Endothelial cell of umbilical vein (primary cell): Measurements from ENCODE around the gene CHST11. TPM values are rescaled to one million over a fixed set of nuclear protein-coding genes. Genes with fewer than 3 reads are reported as not detected.
A peak's percentile ranks its signal among the peaks of the same experiment; 100 is the strongest.

Source experiments
- BruUV-seq: library from RNA; stranded (reverse); fragments of 400-500 nt; replicated peaks from 2 replicates; lab custom pipeline; 2021; lab: Mats Ljungman, UMichigan
- CTCF ChIA-PET: fragments of 300-600, 350-600 bp; sonication (Branson Sonifier 250); formaldehyde crosslinking; loops from one replicate; lab custom pipeline; 2021; ENCODE audit warnings: antibody characterized with exemption, inconsistent platforms; lab: Charles Lee
- POLR2A ChIA-PET: fragments of 300-600, 350-600 bp; sonication (Branson Sonifier 250); formaldehyde crosslinking; loops from one replicate; lab custom pipeline; 2021; ENCODE audit warnings: antibody characterized with exemption, inconsistent platforms; lab: Charles Lee
- DNase-seq: peaks from one replicate; pipeline ENCODE4 v3.0.0-alpha.2; 2011; ENCODE audit warnings: low read depth, low spot score
- FAIRE-seq: peaks from 2 replicates; lab custom pipeline; 2011; peaks lifted over from hg19 to GRCh38; lab: Jason Lieb, UNC
- H2AFZ ChIP-seq: 2 replicates; pipeline ENCODE4 v1.6.0; 2012; ENCODE audit warnings: low read depth, low read length, control low read depth, inconsistent platforms
- H3K27ac ChIP-seq: 2 replicates; pipeline ENCODE4 v1.5.1; 2011; ENCODE audit warnings: low read depth, mild to moderate bottlenecking, control low read depth, low read length, moderate library complexity; ENCODE audit not compliant: insufficient read depth
- H3K27me3 ChIP-seq, 2 experiments: 2 replicates each; pipeline versions ENCODE4 v1.6.0 to v1.6.1; 2011; ENCODE audit warnings: low read length in 2 of 2, mixed read lengths in 1 of 2; ENCODE audit not compliant: control insufficient read depth in 2 of 2, insufficient read depth in 2 of 2
- H3K36me3 ChIP-seq, 2 experiments: 2 replicates in 1 of 2; 3 replicates in 1 of 2; pipeline ENCODE4 v1.5.1; 2011; ENCODE audit warnings: low read length in 2 of 2, mild to moderate bottlenecking in 1 of 2, moderate library complexity in 1 of 2; ENCODE audit not compliant: control insufficient read depth in 2 of 2, insufficient read depth in 2 of 2; ENCODE audit errors: extremely low read depth in 1 of 2
- H3K4me1 ChIP-seq: 3 replicates; pipeline ENCODE4 v1.5.1; 2011; ENCODE audit warnings: mild to moderate bottlenecking, low read length; ENCODE audit not compliant: control insufficient read depth, insufficient read depth; ENCODE audit errors: extremely low read depth
- H3K4me2 ChIP-seq: 2 replicates; pipeline ENCODE4 v1.6.1; 2011; ENCODE audit warnings: low read length, control low read depth, mixed read lengths; ENCODE audit not compliant: insufficient read depth
- H3K4me3 ChIP-seq, 3 experiments: fragments of 200-600 bp in 1 of 3; sonication (generic), shearing (Covaris generic) in 1 of 3; replicated peaks in 1 of 3; 2 replicates each; pipeline ENCODE4 v1.5.1; 2011 to 2016; ENCODE audit warnings: control low read depth in 3 of 3, low read length in 3 of 3, mild to moderate bottlenecking in 2 of 3, inconsistent platforms in 1 of 3, low read depth in 1 of 3, moderate library complexity in 1 of 3; ENCODE audit not compliant: insufficient read depth in 1 of 3
- H3K79me2 ChIP-seq: 2 replicates; pipeline ENCODE4 v1.6.0; 2012; ENCODE audit warnings: low read length, inconsistent platforms; ENCODE audit not compliant: control insufficient read depth, insufficient read depth
- H3K9ac ChIP-seq: replicated peaks from 2 replicates; pipeline ENCODE3; 2011; ENCODE audit warnings: low read length, control low read depth; ENCODE audit not compliant: insufficient read depth; ENCODE audit errors: extremely low read depth
- H3K9me1 ChIP-seq: replicated peaks from 3 replicates; pipeline ENCODE4 v1.6.0; 2011; ENCODE audit warnings: mild to moderate bottlenecking, low read length; ENCODE audit not compliant: control insufficient read depth, insufficient read depth; ENCODE audit errors: extremely low read depth
- H3K9me3 ChIP-seq: replicated peaks from 2 replicates; pipeline ENCODE4 v1.5.1; 2012; ENCODE audit warnings: low read length, inconsistent platforms; ENCODE audit not compliant: control insufficient read depth, insufficient read depth
- H4K20me1 ChIP-seq: replicated peaks from 2 replicates; pipeline ENCODE3; 2011; ENCODE audit warnings: mild to moderate bottlenecking, low read length; ENCODE audit not compliant: control insufficient read depth, insufficient read depth; ENCODE audit errors: extremely low read depth
- CTCF ChIP-seq, 2 donors: IDR thresholded peaks; 1 replicate in 1 of 2; 2 replicates in 1 of 2; pipeline ENCODE4 v1.5.1; 2011; ENCODE audit warnings: low read length in 2 of 2, mild to moderate bottlenecking in 2 of 2, moderate library complexity in 2 of 2, control low read depth in 1 of 2, inconsistent platforms in 1 of 2, low read depth in 1 of 2; ENCODE audit not compliant: insufficient read depth in 1 of 2; ENCODE audit errors: extremely low read depth in 1 of 2
- EZH2 ChIP-seq: IDR thresholded peaks from 2 replicates; pipeline ENCODE4 v1.6.1; 2012; ENCODE audit warnings: borderline replicate concordance, low read depth, mild to moderate bottlenecking, moderate library complexity, low read length, inconsistent platforms; ENCODE audit not compliant: severe bottlenecking
- FOS ChIP-seq: IDR thresholded peaks from 2 replicates; pipeline ENCODE4 v1.6.1; 2011; ENCODE audit warnings: mild to moderate bottlenecking, low read length, moderate library complexity, borderline replicate concordance; ENCODE audit not compliant: insufficient read depth
- GATA2 ChIP-seq: IDR thresholded peaks from 2 replicates; pipeline ENCODE4 v1.7.0; 2011; ENCODE audit warnings: low read depth, mild to moderate bottlenecking, moderate library complexity, mixed read lengths, low read length; ENCODE audit not compliant: insufficient read length, insufficient read depth
- JUN ChIP-seq: IDR thresholded peaks from 2 replicates; pipeline ENCODE4 v1.6.1; 2011; ENCODE audit warnings: borderline replicate concordance, low read depth; ENCODE audit not compliant: insufficient read length, insufficient read depth
- MAX ChIP-seq: IDR thresholded peaks from 2 replicates; pipeline ENCODE4 v1.6.1; 2011; ENCODE audit not compliant: insufficient read depth, insufficient read length
- MYC ChIP-seq: IDR thresholded peaks from one replicate; pipeline ENCODE4 v1.6.1; 2011; ENCODE audit warnings: mild to moderate bottlenecking, low read depth, low read length
- POLR2A ChIP-seq: IDR thresholded peaks from 2 replicates; pipeline ENCODE4 v1.6.1; 2012; ENCODE audit warnings: low read depth, mild to moderate bottlenecking, control low read depth, low read length
- POLR2AphosphoS5 ChIP-seq: IDR thresholded peaks from 2 replicates; pipeline ENCODE4 v1.6.1; 2012; ENCODE audit warnings: low read depth, mild to moderate bottlenecking, control low read depth, low read length, moderate library complexity; ENCODE audit not compliant: insufficient read depth
- dilution Hi-C: fragments of 300-500 bp; cut with MboI; formaldehyde crosslinking; loops from one replicate; pipeline ENCODE4 v1.15.0; 2019; ENCODE audit warnings: low sequenced_read_pairs; ENCODE audit not compliant: extremely low pct_ligation_motif_present
- intact Hi-C: fragments of 100-400 bp; cut with micrococcal nuclease; formaldehyde crosslinking; loops from one replicate; pipeline ENCODE4 v1.10.0; 2022
- polyA plus RNA-seq, 4 experiments: library from polyadenylated mRNA; depleted of rRNA in 3 of 4; stranded (reverse) in 3 of 4; unstranded in 1 of 4; fragments of >200 nt; gene quantifications; 2 replicates each; pipeline versions ENCODE4 v1.2.1 to v1.2.3, GENCODE V29; 2011 to 2012; ENCODE audit warnings: missing spikeins in 1 of 4
- total RNA-seq: library from RNA; stranded (reverse); gene quantifications from 2 replicates; pipeline ENCODE4 v1.2.3, GENCODE V29; 2021

CHST11 gene
- total and polyA plus RNA-seq, 2 donors (not counting 3 experiments of a cell fraction or from before 2014, with no cell fraction given): 19.7 to 20.9 TPM

GRCh38 chr12:104546575-104546974 is 89.8 kb downstream of the CHST11 start:
- peaks cover under 1% of the 10 kb centered on the region for H3K79me2 ChIP-seq
- POLR2A ChIA-PET: no interaction called here
- H3K4me1 ChIP-seq: peaks cover 3% of the 10 kb centered on the region
- no peak overlapping the region for H3K4me3 ChIP-seq
- no peaks in the 10 kb centered on the region for H3K27me3 ChIP-seq
- no peaks in the 10 kb centered on the region for H3K36me3 ChIP-seq
- no peak overlapping the region for H3K4me2 ChIP-seq
- H3K9ac ChIP-seq: no peak overlapping the region
- dilution Hi-C loops: no loop called here
- H3K9me1 ChIP-seq: no peaks in the 10 kb centered on the region
- no peak overlapping the region for H3K27ac ChIP-seq
- TF ChIP-seq POLR2A: no peak
- no peak for TF ChIP-seq GATA2
- no peak for TF ChIP-seq EZH2
- no peak for TF ChIP-seq CTCF (IDR thresholded peaks at IDR 0.05; ENCODE audit: extremely low read depth in 1 of 2, insufficient read depth in 1 of 2, low read depth in 1 of 2, low read length in 2 of 2)
- no peak for TF ChIP-seq MYC
- TF ChIP-seq FOS: no peak
- TF ChIP-seq MAX: no peak
- no peak for TF ChIP-seq POLR2AphosphoS5
- no peak for TF ChIP-seq JUN
- no peaks in the 10 kb centered on the region for H3K9me3 ChIP-seq
- peak; percentile 13 for DNase-seq
- H2AFZ ChIP-seq: no peak overlapping the region
- no TSS peak for BruUV-seq
- CTCF ChIA-PET: no interaction called here
- FAIRE-seq: peak; percentile 42
- H4K20me1 ChIP-seq: peaks cover 2% of the 10 kb centered on the region
- intact Hi-C loops: no loop called here
